NCI-H774 (cell line): ENCODE results near the gene BMS1.
"Not testable (repeated sequence)": the region's sequence is repeated elsewhere in the genome, so short reads cannot be mapped to it uniquely, and the experiment has no call there.

Experiments
- DNase-seq: peaks from one replicate; lab custom pipeline; 2025; lab: John Stamatoyannopoulos, UW

The BMS1 gene

DNA sequence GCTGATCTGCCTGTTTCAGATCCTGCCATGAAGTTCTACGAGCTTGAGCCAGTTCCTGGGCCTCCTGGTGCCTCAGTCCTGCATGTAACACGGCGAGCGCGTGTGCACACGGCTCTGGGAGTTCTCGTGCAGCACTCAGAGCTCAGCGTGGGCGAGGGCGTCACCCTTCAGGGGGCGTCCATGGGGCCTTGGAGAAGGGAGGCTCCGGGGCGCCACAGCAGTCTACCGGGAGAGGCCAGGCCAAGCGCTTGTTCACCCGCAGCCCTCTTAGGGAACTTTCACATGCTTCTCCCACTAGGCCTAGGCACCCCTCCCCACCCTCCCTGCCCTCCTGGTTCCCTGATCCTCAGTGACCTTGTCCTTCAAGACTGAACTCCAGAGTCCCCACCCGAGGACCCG is 83.1 kb downstream of the BMS1 start:
- no peak for DNase-seq

DNA sequence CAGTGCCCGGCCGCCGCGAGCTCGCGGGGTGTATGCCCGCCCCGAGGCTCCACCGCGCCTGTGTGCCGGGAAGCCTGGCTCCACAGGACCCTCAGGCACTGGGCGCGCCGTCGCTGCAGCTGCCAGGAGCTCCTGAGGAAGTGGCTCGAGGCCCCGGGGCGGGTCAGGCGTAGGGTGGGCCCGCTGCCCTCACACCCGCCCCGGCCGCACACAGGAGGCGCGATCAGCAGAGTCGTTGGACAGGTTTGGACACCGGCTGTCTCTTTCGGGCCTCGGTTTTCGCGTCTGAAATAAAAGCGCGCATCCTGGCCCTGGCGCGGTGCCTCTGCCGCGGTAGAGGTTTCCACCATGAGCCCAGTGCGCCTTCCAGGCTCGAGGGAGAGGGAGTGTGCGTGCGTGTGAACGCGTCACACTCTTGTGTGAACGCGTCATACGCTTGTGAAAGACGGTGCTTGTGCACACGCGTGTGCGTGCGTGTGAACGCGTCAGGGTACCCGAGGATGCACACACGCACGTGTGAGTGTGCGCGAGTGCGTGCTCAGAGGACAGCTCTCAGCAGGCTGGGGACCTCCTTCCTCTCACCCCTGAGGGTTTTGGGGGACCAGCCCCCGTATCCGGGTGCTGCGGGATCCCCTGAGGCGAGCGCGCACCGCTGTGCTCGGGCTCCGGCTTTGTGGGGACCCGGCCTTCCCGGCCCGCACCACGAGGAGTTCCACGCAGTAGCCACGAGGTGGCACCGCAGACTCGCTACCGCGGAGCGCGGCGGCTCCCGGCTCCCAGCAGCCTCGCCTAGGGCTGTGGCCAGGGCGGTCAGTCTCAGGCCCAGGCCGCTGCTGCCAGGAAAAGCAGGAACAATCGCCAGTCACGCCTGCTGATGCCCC is 83.8 kb downstream of the BMS1 start:
- peak; percentile 66 for DNase-seq

DNA sequence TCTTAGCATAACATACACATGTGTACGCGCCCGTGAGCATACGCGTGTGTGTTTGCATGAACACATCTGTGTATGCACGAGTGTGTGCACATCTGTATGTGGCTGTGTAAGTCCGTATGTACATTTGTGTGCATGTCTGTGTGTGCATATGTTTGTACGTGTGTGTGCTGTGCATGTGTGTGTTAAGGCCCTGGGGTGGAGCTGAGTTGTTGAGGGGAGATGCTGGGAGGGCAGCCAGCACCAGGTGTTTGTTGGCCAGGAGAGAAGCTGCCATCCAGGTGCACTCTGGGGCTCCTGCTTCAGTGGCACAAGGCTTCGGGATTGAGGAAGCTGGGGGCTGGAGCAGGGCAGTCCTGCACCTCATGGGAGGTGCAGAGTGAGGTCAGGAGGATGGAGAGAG is 85.0 kb downstream of the BMS1 start:
- DNase-seq: no peak

DNA sequence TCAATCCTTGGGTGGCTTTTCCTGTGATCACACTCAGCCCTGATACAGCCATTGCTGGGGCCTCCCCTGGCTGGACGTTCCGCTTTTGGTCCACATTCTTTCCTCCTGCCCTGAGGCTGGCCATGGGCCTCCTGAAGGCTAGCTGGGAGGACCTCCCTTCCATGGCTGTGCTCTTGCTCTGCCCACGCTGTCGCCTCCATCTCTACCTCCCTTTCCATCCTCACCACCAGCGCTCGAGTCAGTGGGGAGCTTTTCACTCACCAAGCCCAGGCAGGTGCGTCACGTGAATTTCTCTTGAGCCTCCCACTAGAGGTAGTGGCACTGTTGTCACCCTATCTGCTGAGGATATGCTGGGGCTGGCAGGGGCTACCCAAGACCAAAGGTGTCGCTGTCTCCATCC is 85.9 kb downstream of the BMS1 start:
- DNase-seq: no peak

DNA sequence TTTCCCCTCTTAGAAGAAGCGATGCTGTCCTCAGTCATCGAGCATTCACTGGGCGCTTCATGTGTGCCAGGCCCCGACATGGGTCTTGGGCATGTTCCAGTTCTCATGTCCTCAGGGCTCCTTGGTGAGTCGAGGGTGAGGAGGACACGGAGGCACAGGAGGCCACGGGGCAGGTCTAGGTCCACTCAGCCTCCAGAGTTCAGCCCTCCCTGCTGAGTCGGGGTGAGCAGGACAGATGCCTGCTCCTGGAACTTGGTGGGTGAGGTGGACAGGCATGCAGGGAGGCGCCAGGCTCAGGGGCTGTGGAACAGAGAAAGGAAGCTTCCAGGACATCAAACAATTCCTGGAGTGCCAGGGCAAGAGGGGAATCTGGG is 87.4 kb downstream of the BMS1 start:
- no peak for DNase-seq

DNA sequence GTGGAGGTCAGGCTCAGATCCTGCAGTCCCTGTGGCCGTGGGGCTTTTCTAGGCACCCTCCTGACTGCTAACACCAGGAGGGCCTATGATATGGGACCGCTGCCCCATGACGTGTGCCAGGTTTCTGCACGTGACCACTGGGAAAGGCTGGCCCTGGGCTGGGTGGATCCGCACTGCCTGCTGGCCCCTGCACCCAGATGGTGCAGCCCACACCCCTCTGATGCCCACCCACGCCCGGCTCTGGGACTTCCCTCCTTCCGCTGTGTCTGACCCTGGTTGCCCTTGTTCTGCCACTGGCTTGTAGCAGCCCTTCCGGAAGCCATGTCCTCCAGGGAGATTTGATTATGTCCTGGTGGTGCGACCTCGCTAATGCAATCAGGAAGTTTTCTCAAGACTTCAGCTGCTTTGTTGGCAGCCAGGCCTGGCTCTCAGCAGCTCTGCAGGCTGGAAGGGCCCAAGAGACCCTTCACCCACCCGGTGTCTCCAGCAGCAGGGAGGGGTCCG is 88.6 kb downstream of the BMS1 start:
- not testable (repeated sequence) for DNase-seq

DNA sequence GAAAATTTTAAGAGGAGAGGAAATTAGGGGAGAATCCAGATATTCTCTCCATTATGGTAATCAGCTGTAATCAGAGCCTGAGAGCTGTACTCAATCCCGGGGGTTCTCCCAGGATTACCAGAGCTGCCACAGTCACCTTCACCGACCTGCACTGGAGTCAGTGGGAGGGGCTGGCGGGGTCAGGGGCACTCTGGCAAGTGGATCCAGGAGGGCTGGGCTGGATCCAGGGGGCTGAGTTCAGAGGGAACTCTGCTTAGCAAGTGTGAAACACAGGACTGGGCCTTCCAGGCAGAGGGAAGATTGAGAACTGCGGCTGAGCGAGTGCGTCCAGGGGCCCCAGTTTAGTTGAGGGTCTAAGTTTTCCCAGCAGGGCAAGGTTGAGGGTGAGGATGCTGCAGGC is 89.2 kb downstream of the BMS1 start:
- no peak for DNase-seq

DNA sequence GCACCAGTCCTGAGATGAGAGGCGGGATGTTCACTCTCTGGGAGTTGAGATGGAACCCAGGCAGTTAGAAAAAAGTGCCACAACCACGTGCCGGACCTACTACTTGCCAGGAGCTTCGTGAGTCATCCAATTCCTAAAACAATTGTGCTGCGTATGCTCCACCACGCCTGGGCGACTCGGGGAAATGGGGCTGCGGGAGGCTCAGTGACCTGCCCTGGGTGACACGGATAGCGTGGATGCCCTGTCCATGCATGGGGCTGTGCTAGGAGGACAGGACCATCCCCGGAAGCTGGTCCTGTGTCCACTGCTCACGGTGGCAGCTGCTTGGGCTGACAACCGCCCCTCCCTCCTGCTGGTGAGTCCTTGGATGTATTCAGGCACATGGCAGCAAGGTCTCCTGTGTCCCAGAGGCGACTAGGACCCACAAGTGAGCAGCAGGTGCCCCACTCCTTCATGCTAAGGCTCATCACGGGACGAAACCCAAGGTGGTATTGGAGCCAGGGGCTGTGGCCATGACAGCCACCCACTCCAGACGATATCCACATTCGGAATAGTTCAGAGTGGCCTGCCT is 90.4 kb downstream of the BMS1 start:
- no peak for DNase-seq

DNA sequence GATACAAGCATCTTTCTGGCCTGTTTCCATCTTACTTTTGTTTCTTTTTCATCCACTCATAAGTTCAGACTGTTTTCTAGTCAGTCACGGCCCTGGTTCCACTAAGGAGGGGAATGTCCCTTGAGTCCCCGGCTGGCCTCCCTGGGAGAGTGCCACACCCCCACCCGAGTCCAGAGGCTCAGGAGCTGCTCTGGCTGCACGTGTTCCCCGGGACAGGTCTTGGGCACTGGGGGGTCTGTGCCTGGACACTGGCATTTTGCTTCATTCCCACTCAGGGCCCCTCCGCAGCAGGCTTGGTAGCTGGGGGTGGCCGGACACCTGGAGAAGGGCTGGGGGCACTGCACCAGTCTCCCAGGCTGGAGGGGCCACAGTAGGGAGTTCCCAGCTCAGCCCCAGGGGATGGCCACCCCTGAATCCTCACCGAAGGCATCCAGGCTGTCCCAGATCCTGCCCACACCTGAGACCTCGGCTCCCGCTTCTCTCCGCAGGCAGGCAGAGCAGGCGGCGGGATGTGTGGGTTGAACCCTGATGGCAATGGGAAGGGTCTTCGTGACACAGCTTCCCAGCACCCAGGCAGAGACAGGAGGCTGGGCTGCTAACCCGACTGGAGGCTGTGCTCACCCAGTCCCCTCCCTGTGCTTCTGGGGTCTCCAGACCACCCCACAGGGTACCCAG is 92.3 kb downstream of the BMS1 start:
- DNase-seq: no peak

DNA sequence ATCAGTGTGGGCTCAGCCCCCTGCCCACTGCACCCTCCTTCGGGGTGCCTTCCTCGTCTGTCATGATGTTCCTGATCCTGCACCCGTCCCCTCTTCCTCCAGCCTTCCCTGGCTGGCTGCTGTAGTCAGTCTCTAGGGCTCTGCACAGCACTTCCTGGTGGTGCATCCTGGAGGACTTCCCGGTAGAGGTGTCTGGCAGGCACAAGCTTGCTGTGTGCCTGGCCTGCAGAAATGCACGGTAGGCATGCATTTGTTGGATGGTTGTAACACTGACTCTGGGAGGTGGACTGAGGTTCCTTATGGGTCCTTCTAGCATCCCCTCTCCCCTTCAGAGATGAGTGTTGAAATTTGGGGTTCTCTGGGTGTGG is 92.8 kb downstream of the BMS1 start:
- DNase-seq: no peak

DNA sequence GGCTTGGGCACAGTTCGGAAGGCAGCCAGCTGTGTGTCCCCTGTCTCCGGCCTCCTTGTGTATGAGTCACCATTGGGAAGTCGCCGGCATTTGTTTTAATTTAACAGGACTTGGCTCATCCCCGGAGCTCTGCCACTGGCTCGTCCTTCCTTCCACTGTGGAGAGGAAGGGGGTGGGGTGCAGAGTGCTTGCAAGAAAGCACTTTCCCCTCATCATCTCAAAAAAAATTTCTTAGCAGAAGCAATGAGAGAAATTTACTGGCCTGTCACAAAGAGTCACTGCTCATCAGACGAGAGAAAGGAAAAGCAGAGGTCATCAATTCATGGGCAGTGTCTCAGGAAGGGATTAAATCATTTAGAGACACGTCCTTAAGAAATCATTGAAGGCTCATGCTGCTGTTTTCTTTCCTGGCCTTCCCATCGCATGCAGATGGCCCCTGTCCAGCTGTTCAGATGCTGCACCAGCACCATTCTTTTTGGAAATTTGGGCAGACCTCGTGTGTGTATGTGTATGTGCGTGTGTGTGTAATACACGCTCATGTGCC is 93.3 kb downstream of the BMS1 start:
- no peak for DNase-seq

DNA sequence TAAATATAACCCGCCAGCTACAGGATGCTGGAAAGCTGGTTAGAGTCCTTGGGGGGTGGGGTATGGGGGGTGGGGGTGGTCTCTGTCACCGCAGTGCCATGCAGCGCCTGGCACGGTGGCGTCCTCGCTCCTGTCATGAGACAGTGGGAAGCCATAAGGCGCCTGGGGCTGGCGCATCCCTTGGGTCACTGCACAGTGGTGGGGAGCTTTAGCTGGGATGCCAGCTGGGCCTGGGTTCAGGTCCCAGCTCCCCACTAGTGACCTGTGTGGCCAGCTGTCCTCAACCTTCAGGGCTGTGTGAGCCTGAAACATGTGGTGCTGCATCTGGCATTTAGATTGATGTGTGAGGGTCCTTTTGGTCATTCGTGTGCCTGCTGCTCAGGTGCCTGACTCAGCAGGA is 93.9 kb downstream of the BMS1 start:
- DNase-seq: no peak

DNA sequence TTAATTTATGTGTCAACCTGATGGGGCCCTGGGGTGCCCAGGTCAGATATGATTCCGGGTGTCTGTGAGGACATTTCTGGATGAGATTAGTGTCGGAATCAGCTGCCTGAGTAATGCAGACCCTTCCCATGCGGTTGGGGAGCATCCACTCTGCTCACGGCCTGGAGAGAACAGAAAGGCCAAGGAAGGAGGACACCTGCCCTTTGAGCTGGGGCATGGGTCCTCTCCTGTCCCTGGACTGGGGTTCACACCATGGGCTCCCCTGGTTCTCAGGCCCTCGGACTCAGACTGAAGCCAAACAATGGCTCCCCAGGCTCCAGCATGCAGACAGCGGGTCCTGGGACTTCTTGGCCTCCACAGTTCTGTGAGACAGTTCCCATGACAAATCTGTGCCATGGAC is 94.3 kb downstream of the BMS1 start:
- DNase-seq: no peak

DNA sequence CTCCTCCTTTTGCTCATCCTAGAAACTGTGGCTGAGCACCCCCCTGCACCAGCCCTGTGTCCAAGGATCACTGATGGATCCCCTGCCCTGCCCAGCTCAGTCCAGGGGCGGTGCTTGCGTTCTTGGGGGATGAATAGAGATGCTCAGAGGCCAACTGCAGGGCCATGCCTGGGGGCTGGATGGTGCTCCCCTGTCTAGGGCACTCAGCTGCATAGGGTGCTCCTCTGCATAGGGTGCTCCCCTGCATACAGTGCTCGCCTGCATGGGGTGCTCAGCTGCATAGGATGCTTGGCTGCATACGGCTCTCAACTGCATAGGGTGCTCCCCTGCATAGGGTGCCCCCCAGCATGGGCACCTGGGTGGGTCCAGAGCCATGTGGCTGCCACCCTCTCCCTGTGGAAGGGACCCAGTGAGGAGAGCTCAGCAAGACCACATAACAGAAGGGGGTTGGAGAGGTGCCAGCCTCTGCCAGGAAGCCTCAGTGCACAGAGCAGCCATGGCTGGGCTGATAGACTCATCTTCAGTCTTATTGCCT is 95.0 kb downstream of the BMS1 start:
- no peak for DNase-seq

DNA sequence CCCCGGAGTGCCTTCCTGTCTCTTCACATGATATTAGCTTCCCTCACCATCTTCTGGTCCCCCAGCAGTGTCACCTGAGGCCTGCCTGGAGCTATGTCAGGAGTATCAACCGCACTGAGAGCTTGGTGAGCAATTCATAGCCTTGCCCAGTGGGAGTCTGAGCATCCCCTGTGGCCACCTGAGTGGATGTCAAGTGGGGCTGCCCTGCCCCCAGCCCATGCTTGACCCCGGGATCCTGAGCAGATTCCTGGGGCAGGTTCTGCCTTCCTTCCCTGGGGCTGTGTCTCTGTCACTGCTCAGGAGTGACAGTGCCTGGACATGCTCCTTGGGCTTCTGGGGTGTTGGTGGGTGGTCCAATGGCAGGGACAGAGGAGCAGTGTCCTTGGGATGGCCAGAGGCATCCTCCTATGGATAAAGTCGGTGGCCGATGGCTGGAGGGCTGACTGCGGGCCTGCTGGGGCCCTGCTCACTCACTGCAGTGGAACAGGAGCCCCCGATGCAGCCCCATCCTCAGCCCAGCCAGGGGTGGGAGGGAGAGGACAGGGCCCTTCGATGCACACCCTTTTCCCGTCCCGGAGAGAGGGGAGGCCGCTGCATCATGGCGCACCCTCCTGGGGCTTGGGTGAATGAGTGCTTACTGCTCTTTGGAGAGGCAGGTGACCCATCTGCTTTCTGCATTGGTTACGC is 95.7 kb downstream of the BMS1 start:
- no peak for DNase-seq

DNA sequence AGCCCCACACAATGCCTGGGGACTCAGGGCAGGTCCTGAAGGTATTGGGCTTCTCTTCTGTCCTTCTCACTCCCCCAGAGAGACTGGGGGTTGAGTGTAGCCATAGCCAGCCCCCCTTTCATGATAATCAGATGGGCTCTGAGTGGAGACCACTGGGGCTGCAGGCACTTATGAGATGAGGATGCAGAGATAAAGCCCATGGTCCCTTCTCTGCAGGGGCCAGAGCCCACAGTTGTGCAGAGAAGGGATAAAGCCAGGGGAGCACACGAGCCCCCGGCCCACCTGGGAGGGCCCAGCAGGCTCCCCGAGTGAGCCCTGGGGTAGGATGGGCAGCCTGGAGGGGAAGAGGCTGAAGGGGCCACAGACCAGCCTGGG is 96.2 kb downstream of the BMS1 start:
- no peak for DNase-seq

DNA sequence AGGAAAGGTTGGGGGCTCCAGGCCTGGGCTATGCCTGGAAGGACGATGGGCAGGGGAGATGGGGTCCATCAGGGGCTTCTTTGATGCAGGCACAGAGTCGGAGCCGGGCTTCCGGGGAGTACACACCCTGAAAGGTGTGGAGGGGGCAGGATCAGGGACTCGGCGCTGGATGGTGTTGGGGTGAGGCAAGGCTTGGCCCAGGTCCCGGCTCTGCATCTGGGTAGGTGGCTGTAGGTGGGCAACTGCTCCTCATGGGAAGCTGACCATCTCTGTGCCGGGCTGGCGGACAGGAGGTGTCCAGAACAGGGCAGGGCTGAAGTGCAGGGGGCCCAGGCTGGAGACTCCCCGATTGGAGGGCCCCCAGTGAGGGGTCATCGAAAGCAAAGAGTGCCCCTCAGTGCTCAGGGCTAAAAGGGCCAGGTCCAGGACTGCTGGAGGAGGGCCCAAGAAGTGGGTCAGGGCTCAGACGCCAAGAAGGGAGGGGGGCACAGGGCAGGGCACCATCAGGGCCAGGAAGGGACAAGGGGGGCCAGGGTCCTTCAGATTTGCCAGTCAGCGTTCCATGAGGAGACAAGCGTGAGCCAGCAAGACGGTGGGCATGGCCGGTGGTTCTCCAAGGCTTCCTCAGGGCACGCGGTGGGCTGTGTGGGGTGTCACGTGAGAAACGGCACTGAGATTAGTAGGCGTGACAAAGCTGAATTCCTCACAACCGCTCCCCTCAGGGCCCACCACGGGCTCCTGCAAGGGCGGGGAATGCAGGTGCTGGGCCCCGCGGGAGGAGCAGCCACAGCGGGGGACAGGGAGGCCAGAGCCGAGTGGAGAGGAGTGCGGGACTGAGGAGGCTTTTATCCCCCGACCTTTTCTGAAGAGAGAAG is 97.0 kb downstream of the BMS1 start:
- DNase-seq: no peak

DNA sequence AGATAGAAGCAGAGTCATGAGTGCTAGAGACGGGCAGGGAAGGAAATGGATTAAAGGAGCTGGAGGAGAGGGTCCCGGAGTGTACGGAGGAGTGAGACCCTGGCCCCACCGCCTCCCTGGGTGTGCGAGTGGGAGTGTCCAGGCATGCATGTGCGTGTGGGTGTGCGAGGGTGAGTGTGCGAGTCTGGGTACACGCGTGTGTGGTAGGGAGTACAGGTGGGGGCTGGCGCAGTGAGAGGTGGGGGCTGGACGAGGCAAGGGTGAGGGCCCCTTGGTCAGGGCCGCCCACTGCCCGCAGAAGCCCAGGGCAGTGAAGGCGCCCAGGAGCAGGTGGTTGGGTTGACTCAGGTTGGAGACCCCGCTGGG is 97.6 kb downstream of the BMS1 start:
- DNase-seq: no peak

DNA sequence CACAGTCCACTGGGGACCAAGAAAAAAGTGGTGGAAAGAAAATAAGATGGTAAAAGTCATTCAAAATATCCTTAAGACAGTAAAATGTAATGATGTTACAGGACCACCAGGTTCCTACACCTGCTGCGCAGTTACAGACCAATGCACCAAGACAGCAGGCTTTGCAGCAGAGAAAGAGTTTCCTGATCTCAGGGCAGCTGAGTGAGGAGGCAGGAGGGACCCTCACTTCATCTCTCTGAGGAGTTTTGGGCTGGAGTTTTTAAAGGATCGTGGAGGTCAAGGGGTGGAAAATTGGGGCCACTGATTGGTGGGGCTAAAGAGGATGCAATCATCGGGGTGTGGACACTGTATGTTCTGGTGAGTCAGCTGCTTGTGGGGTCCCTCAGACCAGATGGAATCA is 100.0 kb downstream of the BMS1 start:
- DNase-seq: no peak
